Hepatocyte (in vitro differentiated cells): ENCODE results near the gene ZNF431. TPM values are rescaled to one million over a fixed set of nuclear protein-coding genes. Genes with fewer than 3 reads are reported as not detected.

Experiments
- DNase-seq: peaks from one replicate; pipeline ENCODE4 v3.0.0-alpha.2; 2016; ENCODE audit warnings: low spot score
- H2AFZ ChIP-seq: fragments of 200-600 bp; sonication (generic); 2 replicates; pipeline ENCODE4 v1.6.0; 2016; ENCODE audit warnings: antibody characterized with exemption, mild to moderate bottlenecking
- H3K27ac ChIP-seq: fragments of 200-600 bp; sonication (generic); 2 replicates; pipeline ENCODE4 v1.5.1; 2016; ENCODE audit warnings: mild to moderate bottlenecking
- H3K27me3 ChIP-seq: fragments of 200-600 bp; sonication (generic); 2 replicates; pipeline ENCODE4 v1.6.1; 2016
- H3K36me3 ChIP-seq: fragments of 200-600 bp; sonication (generic); replicated peaks from 2 replicates; pipeline ENCODE4 v1.5.1; 2016; ENCODE audit warnings: low read depth; ENCODE audit not compliant: insufficient read depth
- H3K4me1 ChIP-seq: fragments of 200-600 bp; sonication (generic); 2 replicates; pipeline ENCODE4 v1.5.1; 2016; ENCODE audit warnings: mild to moderate bottlenecking, moderate library complexity; ENCODE audit not compliant: insufficient read depth
- H3K4me2 ChIP-seq: fragments of 200-600 bp; sonication (generic); 2 replicates; pipeline ENCODE4 v1.6.0; 2016
- H3K4me3 ChIP-seq: fragments of 200-600 bp; sonication (generic); 2 replicates; pipeline ENCODE4 v1.5.1; 2016; ENCODE audit warnings: mild to moderate bottlenecking
- H3K79me2 ChIP-seq: fragments of 200-600 bp; sonication (generic); 2 replicates; pipeline ENCODE4 v1.6.0; 2017; ENCODE audit warnings: mild to moderate bottlenecking
- H3K9me2 ChIP-seq: fragments of 200-600 bp; sonication (generic); replicated peaks from 2 replicates; pipeline ENCODE4 v1.6.0; 2017; ENCODE audit warnings: mild to moderate bottlenecking; ENCODE audit not compliant: insufficient read depth
- H3K9me3 ChIP-seq: fragments of 200-600 bp; sonication (generic); 2 replicates; pipeline ENCODE4 v1.5.1; 2016; ENCODE audit warnings: low read depth, mild to moderate bottlenecking
- H4K20me1 ChIP-seq: fragments of 200-600 bp; sonication (generic); 2 replicates; pipeline ENCODE4 v1.6.0; 2016; ENCODE audit warnings: mild to moderate bottlenecking; ENCODE audit not compliant: insufficient read depth, poor library complexity, severe bottlenecking
- CTCF ChIP-seq: fragments of 200-600 bp; sonication (generic); IDR thresholded peaks from 2 replicates; pipeline ENCODE4 v1.5.1; 2016; ENCODE audit warnings: antibody characterized with exemption, mild to moderate bottlenecking; ENCODE audit not compliant: poor library complexity
- EZH2 ChIP-seq: fragments of 200-600 bp; sonication (generic); IDR thresholded peaks from 2 replicates; pipeline ENCODE4 v1.6.1; 2016; ENCODE audit warnings: antibody characterized with exemption, mild to moderate bottlenecking, borderline replicate concordance
- EZH2phosphoT487 ChIP-seq: fragments of 200-600 bp; sonication (generic); IDR thresholded peaks from one replicate; pipeline ENCODE4 v1.6.1; 2018; ENCODE audit warnings: antibody characterized with exemption, mild to moderate bottlenecking, low read depth, moderate library complexity; ENCODE audit not compliant: unreplicated experiment, severe bottlenecking
- WGBS: methylation state at CpG from one replicate; pipeline ENCODE4 v1.1.6; 2016; ENCODE audit warnings: low lambda C conversion rate; ENCODE audit errors: missing lambda C conversion rate; 5-methylcytosine and 5-hydroxymethylcytosine counted together
- polyA plus RNA-seq: library from polyadenylated mRNA; unstranded; fragments of >200 nt; fragmentation: Nextera tagmentation; extraction: Ambion mirVana; gene quantifications from 2 replicates; pipeline ENCODE4 v1.2.1, GENCODE V29; 2016
- total RNA-seq: library from RNA; depleted of rRNA; stranded (reverse); fragments of >200 nt; gene quantifications from 2 replicates; pipeline ENCODE4 v1.2.3, GENCODE V29; 2014

Gene ZNF431
- total RNA-seq (11.4 and 15.0 TPM in 2 replicates), polyA plus RNA-seq (5.8 and 8.8 TPM in 2 replicates)

- peak; percentile 95 for DNase-seq
Observed at GRCh38 chr19:21141787-21142464, at the start of gene ZNF431. Gene ZNF431, plus strand, starts transcription at chr19:21142040. Its CDS starts 144 bp downstream, at chr19:21142184.

GRCh38 chr19:21092109-21092508 is 49.7 kb upstream of the ZNF431 start:
- TF ChIP-seq EZH2 (no peak), CTCF (no peak), EZH2phosphoT487 (no peak)
- H3K4me1 ChIP-seq = peaks cover 8% of the 10 kb centered on the region
- H3K27ac ChIP-seq = peak overlapping the region; percentile 53
- peaks cover 40% of the 10 kb centered on the region for H3K79me2 ChIP-seq
- no peak overlapping the region for H3K4me2 ChIP-seq
- DNase-seq = peak; percentile 6
- no peak overlapping the region for H2AFZ ChIP-seq
- no peaks in the 10 kb centered on the region for H3K36me3 ChIP-seq
- H3K9me2 ChIP-seq = no peaks in the 10 kb centered on the region
- no peaks in the 10 kb centered on the region for H3K27me3 ChIP-seq
- no peaks in the 10 kb centered on the region for H3K9me3 ChIP-seq
- no peak overlapping the region for H3K4me3 ChIP-seq
- no peaks in the 10 kb centered on the region for H4K20me1 ChIP-seq

More at GRCh38 chr19:21141787-21142464, at the start of gene ZNF431:
- H3K27me3 ChIP-seq = no peaks in the 10 kb centered on the region
- H3K4me2 ChIP-seq = peak within 1 kb of the TSS; percentile 83
- H3K9me3 ChIP-seq = no peaks in the 10 kb centered on the region
- no peaks in the 10 kb centered on the region for H3K4me1 ChIP-seq
- 2% methylated on average over 29 of the region's 30 CpGs for WGBS
- no peaks in the 10 kb centered on the region for H4K20me1 ChIP-seq
- H3K27ac ChIP-seq = peak within 1 kb of the TSS; percentile 90
- H3K79me2 ChIP-seq = peaks cover 31% of the 10 kb centered on the region
- H3K9me2 ChIP-seq = no peaks in the 10 kb centered on the region
- peak within 1 kb of the TSS; percentile 66 for H3K4me3 ChIP-seq
- TF ChIP-seq EZH2phosphoT487 = no peak
- TF ChIP-seq EZH2 = no peak
- TF ChIP-seq CTCF = no peak
- peak within 1 kb of the TSS; percentile 61 for H2AFZ ChIP-seq
- no peaks in the 10 kb centered on the region for H3K36me3 ChIP-seq

GRCh38 chr19:21094347-21095025 is 47.4 kb upstream of the ZNF431 start:
- no peak overlapping the region for H3K4me2 ChIP-seq
- TF ChIP-seq EZH2 (no peak), EZH2phosphoT487 (no peak), CTCF (no peak)
- H3K4me3 ChIP-seq = no peak overlapping the region
- peaks cover 37% of the 10 kb centered on the region for H3K79me2 ChIP-seq
- no peak for DNase-seq
- no peaks in the 10 kb centered on the region for H3K9me2 ChIP-seq
- no peak overlapping the region for H3K27ac ChIP-seq
- H2AFZ ChIP-seq = no peak overlapping the region
- peaks cover 8% of the 10 kb centered on the region for H3K4me1 ChIP-seq
- no peaks in the 10 kb centered on the region for H3K9me3 ChIP-seq
- 96% methylated on average over 1 of the region's 1 CpG for WGBS
- no peaks in the 10 kb centered on the region for H3K36me3 ChIP-seq
- H3K27me3 ChIP-seq = no peaks in the 10 kb centered on the region
- no peaks in the 10 kb centered on the region for H4K20me1 ChIP-seq
